Ramos (cell line): ENCODE results near the gene SH3GL3.

ENCODE experiments used
- in situ Hi-C: fragments of 300-500 bp; cut with MboI; formaldehyde crosslinking; loops from one replicate; pipeline ENCODE4 v1.14.3; 2022; ENCODE audit warnings: low sequenced_read_pairs; ENCODE audit not compliant: unreplicated experiment

SH3GL3 gene

DNA sequence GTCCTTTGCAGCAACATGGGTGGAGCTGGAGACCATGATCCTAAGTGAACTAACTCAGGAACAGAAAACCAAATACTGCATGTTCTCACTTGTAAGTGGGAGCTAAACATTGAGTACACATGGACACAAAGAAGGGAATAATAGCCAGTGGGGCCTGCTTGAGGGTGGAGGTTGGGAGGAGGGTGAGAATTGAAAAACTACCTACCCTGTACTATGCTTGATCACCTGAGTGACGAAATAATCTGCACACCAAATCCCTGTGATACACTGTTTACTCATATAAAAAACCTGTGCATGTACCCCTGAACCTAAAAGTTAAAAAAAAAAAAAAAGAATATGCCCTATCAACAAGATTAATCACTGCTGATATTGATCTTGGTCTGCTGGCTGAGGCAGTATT lies 148.1 kb downstream of the SH3GL3 start:
- in situ Hi-C loops, result no loop called here

DNA sequence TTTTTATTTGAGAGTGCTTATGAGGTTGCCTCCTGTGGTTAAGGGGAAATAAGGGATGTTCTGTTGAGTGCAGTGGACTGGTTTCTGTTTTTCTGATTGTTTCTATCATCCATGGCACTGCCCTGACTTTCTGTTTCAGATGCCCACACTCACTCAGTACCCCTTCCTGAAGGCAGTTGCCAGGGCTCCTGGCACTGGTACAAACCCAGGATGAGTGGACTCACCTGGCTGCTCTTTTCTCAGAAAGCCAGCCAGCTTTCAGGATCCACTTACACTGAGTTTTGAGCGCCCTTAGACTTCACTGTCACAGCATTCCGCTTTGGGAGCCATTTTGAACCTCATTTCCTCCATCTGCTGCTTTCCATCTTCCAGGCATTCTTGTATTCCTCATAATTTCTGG lies 150.9 kb downstream of the SH3GL3 start:
- in situ Hi-C loops, result no loop called here

DNA sequence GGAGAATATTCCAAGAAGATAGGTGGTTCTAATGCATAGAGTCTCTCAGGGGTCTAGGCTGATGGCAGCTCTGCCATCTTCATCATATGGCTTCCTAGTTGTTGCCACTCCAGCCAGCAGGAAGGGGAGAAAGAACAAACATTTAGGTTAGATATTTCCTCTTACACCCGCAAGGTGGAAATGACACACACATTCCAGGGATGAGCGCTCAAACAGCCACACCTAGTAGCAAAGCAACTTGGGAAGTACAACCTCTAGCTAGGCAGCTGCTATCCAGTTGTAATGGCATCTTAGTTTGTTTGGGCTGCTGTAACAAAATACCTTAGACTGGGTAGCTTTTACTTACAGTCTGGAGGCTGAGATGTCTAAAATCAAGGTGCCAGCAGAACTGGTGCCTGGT lies 154.9 kb downstream of the SH3GL3 start:
- in situ Hi-C loops, result no loop called here

DNA sequence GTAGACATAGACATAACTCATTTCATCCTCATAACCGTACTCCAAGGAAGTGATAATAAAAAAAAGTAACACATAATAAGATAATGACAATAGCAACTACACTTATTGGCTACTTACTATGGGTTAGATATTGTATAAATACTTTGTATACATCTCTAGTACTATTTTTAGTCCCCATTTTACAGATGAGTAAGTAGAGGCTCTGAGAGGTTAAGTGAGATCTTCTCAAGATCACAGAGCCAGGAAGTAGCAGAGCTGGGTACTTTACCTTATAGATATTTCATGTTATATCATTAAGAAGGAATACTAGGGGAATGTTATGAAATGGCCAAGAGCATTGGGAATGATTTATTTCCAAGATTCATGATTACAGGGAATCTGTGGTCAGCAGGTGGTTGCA lies 157.4 kb downstream of the SH3GL3 start:
- in situ Hi-C loops, result no loop called here

DNA sequence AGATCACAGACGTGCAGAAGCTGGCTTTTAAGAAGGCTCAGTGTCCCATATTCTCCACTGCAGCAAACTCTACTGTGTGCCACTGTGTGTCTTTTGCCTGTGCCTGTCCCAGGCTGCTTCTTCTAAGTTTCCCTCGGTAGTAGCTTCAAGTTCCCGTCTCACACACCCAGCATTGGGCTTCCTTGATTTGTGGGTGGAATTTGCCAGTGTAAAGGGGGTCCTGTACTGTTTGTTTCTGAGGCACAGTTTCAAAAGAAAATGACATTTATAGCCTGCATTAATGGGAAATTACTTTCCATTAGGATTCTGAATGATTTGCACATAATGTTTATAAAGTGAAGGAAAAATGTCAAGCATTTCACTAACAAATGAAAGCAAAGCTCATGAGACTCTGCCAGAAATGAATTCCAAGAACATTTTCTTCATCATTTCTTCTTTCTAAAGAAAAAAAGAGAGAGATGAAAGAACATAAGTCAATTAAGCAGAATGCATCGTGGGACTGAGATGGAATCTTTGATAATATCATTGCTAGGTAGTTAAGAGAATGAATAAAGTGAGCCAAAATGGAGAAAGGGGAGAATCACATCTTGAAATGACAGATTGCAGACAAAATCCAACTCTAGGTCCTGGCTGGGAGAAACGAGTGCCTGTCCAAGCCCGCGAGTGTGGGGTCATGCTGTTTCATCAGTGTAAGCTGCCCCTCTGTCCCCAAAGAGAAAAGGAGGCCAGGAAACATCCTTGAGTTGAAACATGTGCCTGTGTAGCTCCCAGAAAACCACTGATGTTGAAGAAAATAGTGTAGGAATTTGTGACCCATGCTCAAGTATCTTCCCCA lies 158.2 kb downstream of the SH3GL3 start:
- in situ Hi-C loops, result no loop called here

DNA sequence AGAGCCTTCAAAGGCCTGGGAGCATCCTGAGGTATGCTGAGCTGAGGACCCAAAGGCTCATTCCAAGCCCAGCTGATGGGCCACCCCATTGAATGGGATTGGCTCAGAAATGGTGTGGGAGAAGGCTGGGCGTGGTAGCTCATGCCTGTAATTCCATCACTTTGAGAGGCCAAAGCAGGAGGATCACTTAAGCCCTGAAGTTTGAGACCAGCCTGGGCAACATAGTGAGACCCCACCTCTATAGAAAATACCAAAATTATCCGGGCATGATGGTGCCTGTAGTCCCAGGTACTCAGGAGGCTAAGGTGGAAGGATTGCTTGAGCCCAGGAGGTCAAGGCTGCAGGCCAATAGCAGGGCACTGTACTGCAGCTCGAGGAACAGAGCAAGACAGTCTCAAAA lies 163.0 kb downstream of the SH3GL3 start:
- in situ Hi-C loops, result no loop called here

DNA sequence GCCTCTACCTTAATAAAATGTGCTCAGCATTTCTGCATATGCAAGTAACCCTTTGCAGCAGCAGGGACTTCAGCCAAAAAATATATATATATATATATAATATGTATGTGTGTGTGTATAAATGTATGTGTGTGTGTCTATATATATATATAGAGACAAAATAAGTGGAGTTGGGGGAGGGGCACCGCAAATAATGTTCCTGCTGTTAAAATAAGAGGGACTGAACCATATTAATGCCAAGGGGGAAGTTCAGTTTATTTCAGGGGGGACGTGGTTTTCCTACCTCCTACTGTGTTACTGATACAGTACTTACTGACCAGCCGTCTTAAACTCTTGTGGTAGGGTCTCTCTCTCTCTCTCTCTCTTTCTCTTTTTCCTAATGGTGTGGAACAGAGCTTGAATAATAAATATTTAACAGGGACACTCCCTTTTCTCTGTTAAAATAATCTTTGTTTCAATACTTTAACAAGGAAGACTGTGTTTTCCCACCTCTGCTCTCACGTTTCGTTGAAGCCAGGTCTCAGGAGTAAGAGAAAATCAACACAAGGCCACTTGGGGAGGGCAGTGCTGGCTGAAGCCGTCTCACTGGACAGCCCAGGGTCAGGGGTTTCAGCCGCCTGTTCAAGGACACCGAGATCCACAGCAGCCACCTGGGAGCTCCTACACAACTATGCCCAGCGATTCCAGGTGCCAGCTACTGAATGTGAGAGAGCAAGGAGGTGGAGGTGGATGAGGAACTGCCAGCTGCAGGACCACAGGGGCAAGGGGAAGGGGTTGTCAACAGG lies 164.0 kb downstream of the SH3GL3 start:
- in situ Hi-C loops, result no loop called here

DNA sequence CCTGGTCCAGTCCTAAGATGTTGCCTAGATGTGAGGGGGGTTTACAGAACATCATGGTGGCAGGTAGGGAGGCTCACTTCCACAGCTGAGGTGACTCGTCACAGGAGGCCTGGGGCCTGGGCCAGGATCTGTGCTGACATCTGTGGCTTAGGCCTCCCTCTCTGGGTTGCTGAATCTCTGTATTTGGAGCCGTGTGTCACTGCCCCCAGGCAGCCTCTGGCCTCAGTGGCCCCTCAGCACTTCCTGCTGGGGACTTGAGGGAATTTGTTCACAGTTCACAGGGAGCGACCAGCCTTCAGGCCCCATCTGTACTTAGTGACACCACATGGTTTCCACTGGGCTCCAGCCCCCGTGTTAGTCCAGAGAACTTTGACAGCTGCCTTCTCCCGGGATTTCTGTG lies 165.1 kb downstream of the SH3GL3 start:
- in situ Hi-C loops, result no loop called here

DNA sequence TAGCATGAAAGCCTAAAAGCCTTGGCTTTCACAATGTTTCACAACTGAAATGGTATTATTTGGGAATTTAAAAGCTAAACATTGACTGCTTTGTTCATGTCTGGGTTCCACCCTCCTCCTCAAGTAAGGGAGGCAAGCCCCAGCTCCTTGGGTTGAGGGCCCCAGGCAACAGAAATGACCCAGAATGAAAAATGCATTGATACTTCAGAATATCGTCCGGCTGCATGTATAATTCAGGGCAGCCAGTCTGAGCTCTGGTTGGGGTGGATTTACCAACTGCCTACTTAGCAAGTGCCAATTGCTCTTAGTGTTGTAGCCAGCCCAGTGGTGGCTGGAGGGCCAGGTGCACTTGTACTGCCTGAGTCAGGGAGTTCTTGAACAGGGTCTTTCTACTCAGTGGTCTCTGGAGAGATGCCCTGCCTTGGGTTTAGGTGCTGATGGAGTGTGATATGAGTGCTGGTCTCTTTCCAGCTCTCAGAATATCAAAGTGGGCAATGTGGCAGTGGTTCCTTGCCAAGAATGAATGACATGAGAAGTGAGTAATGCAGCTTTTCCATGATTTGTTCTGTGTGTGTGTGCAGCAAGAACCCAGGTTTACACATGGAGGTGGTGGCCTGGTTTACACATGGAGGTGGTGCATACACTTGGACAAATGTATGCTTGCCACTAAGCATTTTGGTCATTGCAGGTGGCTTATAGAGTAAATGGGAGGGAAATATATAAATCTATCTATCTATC lies 165.9 kb downstream of the SH3GL3 start:
- in situ Hi-C loops, result no loop called here

DNA sequence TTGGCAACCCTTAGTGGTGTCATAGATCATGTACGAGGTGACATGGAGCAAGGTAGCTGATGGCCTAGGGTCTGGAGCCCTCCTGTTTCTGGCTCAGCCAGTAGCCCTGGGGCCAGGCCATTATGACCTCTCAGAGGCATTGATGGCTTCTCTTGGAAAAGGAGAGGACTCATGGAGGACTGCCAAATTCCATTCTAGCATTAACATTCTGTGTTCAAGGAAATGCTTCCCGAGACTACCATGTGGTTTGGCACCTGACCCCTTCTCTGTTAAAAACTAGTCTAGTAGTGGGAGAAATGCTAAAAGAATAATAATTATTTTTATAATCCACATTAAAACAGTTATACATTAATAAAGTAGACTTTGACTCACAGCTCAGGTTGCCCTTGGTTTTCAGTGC lies 166.6 kb downstream of the SH3GL3 start:
- in situ Hi-C loops, result no loop called here

DNA sequence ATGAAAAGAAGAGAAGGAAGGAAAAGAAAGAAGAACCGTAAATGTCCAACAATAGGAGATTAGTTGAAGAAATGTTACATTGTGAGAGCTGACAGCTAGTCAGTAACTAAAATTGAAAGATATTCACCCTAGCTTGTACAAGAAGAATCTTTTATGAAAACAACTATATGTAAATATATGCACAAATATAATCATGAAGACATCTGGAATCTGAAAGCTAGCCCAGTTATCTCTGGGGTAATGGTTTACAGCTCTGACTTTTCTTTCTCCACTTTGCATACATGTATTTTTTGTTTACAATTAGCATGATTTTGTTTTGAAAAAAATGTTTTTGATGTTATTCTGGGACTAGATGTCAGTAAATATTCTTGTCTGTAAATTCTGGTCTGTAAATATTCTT lies 169.7 kb downstream of the SH3GL3 start:
- in situ Hi-C loops, result no loop called here

DNA sequence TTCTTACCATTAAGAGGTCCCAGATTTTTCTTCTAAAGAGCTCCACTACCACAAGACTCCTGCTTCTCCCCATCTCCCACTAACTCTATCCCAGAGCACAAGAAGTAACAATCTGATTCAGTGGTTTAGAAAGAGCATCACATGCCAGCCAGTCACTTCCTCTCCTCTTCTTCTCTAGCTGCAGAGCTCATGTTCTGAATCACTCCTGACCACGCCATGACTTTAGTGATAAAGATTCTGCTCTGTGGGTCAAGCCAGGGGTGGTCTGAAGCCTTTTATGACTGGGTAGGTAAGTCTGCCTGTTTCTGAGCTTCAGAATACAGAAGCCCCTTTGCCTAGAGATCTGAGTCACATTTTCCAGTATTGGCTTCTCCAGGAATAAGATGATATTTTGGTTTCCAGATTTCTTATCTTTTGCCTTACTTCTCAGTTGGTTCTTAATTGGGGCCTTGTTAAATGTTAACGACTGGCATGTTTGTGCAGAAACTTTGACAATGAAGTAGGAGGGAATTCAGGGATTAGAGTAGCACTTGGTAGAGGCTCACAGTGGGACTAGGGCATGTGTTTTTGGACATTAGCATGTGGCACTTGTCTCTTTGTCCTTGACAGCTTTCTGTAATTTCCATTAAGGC lies 179.1 kb downstream of the SH3GL3 start:
- in situ Hi-C loops, result no loop called here

DNA sequence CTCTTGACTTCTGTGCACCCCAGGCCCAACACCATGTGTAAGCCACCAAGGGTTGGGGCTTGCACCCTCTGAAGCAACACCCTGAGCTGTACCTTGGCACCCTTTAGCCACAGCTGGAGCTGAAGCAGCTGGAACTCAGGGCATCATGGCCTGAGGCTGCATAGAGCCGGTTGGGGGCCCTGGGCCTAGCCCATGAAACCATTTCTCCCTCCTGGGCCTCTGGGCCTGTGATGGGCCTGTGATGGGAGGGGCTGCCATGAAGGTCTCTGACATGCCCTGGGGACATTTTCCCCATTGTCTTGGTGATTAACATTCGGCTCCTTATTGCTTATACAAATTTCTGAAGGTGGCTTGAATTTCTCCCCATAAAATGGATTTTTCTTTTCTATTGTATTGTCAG lies 184.4 kb downstream of the SH3GL3 start:
- in situ Hi-C loops, result no loop called here

DNA sequence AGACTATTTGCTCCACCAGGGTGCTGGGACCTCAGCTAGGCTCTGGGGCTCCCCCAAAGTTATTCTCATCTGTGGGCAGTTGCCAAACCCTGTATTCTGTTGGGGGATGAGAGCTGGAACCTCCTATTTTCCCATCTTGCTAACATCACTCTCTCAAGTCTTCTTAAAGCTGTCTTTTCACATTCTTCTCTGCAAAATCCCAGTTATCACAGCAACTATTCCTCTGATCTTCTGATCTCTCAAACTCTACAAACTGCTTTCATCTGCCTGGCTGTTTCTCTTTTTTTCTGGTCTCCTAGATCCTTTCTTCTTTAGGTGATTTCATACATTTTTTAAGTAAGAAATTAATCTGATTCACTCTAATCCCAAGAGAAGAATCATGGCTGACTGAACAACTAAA lies 196.1 kb downstream of the SH3GL3 start:
- in situ Hi-C loops, result no loop called here

DNA sequence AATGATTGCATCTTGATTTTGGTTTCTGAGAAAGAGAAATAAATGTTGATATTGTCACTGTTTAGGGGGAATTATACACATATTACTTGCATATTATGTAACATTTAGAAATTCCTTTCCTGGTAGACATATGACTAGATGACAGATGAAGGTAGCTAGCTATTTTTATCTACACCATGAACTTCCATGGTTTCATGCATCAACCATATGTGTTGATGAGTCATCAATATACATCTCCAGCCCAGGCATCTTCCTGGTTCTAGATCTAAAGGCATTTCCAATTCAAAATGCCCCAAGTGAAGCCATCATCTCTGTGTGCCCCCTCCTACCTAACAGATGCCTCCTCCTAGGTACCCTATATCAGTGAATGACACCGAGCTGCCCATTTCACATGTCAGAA lies 197.3 kb downstream of the SH3GL3 start:
- in situ Hi-C loops, result no loop called here

DNA sequence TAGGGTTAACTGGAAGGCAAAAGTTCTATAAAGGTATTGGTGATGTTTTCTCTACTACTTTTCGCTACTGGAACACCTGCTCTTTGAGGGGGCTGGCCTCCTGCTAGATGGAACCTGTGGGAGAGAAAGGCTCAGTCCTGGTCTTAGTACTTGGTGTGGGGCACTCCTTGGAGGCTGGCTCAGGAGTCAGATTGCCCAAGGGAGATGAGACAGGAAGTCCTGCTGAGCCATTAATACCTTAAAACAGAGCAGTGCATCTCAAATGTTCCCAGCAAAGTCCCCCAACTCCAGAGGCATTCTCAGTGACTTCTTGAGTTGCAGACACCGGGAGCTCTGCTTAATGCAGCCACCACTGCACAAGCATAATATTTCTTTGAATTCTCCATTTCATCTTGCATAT lies 203.7 kb downstream of the SH3GL3 start:
- in situ Hi-C loops, result no loop called here

DNA sequence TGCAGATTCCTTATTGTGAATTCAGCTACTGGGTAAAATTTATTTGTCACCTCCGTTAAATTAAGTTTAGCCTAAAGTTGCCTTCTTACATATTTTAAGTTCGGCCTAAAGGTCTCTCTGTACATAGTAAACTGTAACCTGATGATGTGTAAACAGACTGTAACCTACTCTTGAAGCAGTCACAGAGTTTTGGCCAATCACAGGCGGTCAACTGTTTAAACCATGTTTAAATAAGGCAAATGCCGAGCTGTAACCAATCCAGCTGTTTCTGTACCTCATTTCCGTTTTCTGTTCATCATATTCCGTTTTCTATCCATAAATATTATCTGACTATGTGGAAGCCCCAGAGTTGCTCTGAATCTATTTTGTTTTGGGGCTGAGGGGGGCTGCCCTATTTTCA lies 204.4 kb downstream of the SH3GL3 start:
- in situ Hi-C loops, result no loop called here

DNA sequence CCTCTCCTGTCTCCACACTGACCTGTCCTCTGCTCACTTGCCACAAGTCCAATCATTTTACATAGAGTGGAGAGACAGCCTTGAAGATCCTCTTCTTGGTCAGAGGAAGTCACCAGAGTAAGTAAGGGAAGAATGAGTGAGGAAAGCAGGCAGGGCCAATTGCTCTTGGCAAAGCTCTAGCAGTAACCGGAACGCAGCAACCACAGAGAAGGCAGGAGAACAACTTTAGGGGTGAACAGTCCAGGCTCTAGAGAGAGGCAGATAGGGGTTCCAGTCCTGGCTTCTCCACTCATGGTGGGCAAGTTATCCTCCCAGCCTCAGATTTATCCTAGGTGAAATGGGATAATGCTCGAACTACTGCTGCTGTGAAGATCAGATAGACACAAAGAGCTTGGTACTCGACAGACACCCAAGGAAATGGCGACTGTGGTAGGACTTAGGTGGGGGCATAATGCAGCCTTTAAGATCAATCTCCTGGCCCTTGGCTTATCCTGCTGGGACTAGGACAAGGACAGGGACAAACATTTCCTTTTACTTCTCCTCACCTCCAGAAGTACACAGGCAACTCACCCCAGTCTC lies 205.6 kb downstream of the SH3GL3 start:
- in situ Hi-C loops, result no loop called here

DNA sequence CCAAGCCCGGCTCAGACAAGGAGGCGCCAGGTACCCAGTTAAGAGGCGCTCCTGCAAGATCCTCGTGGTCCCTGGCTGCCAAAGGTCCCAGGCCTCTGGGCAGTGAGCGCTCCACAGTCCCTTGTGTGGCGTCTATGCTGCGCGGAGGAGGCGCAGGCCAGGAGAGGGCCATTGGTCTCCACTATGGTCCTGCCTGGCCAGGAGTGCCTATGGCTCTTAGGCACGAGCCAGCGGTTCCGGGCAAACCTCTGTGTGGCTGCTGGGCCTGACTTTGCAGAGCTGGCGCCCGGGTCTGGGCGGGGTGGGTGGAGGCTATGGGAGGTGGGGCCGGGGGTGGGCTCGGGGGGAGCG lies 206.1 kb downstream of the SH3GL3 start:
- in situ Hi-C loops, result no loop called here

DNA sequence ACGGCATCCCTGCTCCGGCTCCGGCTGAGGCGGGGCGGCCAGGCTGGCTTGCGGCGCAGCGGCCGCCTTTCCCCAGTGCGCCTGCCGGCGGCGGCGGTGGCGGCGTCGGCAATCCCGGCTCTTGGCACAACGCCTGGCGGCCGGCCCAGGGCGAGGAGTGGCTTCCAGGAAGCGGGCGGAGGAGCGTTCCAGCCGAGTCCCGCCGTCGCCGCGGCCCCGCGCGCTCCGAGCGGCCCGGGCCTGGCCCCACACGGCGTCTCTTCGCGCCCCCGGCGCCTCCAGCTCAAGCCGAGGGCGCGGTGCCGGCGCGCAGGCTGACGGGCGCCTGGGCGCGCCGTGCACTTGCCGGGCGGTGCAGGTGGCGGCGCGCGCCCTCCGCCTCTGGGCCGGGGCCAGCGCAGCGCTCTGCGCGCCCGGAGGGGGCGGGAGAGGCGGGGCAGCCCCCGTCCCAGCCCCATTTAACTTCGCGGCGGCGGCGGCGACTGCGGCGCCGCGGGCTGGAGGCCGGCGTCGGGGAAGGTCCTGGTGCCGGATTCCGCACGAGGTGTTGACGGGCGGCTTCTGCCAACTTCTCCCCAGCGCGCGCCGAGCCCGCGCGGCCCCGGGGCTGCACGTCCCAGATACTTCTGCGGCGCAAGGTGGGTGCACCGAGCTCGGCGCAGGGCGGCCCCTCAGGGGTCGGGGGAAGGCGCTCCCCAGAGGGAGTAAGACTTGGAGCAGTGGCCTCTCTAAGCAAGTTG lies 206.7 kb downstream of the SH3GL3 start, which contains the start of gene ADAMTSL3:
ADAMTSL3 (plus strand) TSS at position 485 of the 740 bp plus-strand sequence. CDS start 1,639 bp downstream, outside the sequence.
- in situ Hi-C loops, result no loop called here
